SK-N-SH (cell line): ENCODE measurements around the gene MAT1A.
"Not testable (repeated sequence)": the region's sequence is repeated elsewhere in the genome, so short reads cannot be mapped to it uniquely, and the experiment has no call there.

Source experiments
- EZH2phosphoT487 ChIP-seq: fragments of 200-600 bp; sonication (generic); IDR thresholded peaks from 2 replicates; pipeline ENCODE4 v1.6.1; 2017; ENCODE audit warnings: low read depth, mixed run types, mild to moderate bottlenecking, antibody characterized with exemption, moderate library complexity, borderline replicate concordance
- GABPA ChIP-seq: IDR thresholded peaks from 2 replicates; pipeline ENCODE4 v1.4.0; 2012; ENCODE audit warnings: low read depth, mild to moderate bottlenecking
- JUND ChIP-seq: IDR thresholded peaks from 2 replicates; pipeline ENCODE4 v1.4.0; 2012
- NRF1 ChIP-seq: IDR thresholded peaks from 2 replicates; pipeline ENCODE4 v1.6.1; 2012; ENCODE audit warnings: low read depth, mild to moderate bottlenecking, low read length
- RAD21 ChIP-seq: IDR thresholded peaks from 2 replicates; pipeline ENCODE4 v1.6.1; 2012; ENCODE audit warnings: mild to moderate bottlenecking, low read length
- TAF1 ChIP-seq: IDR thresholded peaks from 2 replicates; pipeline ENCODE4 v1.6.1; 2012; ENCODE audit warnings: low read depth, mild to moderate bottlenecking, low read length, moderate library complexity, borderline replicate concordance
- TEAD4 ChIP-seq: IDR thresholded peaks from 2 replicates; pipeline ENCODE4 v1.4.0; 2012; ENCODE audit warnings: mild to moderate bottlenecking, borderline replicate concordance; ENCODE audit not compliant: insufficient read depth
- TF ChIP-seq, protein P1 (sequence below): fragments of 200-600 bp; sonication (generic); IDR thresholded peaks from 2 replicates; pipeline ENCODE4 v1.6.1; 2017; ENCODE audit warnings: antibody characterized with exemption, mild to moderate bottlenecking, moderate library complexity

- not testable (repeated sequence) for TF ChIP-seq NRF1, EZH2phosphoT487, GABPA, RAD21, JUND, TAF1, TEAD4
- TF ChIP-seq, protein P1, sequence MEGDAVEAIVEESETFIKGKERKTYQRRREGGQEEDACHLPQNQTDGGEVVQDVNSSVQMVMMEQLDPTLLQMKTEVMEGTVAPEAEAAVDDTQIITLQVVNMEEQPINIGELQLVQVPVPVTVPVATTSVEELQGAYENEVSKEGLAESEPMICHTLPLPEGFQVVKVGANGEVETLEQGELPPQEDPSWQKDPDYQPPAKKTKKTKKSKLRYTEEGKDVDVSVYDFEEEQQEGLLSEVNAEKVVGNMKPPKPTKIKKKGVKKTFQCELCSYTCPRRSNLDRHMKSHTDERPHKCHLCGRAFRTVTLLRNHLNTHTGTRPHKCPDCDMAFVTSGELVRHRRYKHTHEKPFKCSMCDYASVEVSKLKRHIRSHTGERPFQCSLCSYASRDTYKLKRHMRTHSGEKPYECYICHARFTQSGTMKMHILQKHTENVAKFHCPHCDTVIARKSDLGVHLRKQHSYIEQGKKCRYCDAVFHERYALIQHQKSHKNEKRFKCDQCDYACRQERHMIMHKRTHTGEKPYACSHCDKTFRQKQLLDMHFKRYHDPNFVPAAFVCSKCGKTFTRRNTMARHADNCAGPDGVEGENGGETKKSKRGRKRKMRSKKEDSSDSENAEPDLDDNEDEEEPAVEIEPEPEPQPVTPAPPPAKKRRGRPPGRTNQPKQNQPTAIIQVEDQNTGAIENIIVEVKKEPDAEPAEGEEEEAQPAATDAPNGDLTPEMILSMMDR = not testable (repeated sequence)
Measured at GRCh38 chr10:80305989-80306388, 16.5 kb upstream of the MAT1A start.
